Measurements from ENCODE around the gene MYO5B. TPM values are rescaled to one million over a fixed set of nuclear protein-coding genes. Genes with fewer than 3 reads are reported as not detected.

Gene MYO5B
- total and polyA plus RNA-seq, 2 of the 4 experiments (the other 2 are of a cell fraction): 0.24 to 0.54 TPM

- intact Hi-C loops (cut with micrococcal nuclease): no loop called here
- DNase-seq (no peak), ATAC-seq (ENCODE audit: low read depth) (no peak)
- H3K27ac ChIP-seq (ENCODE audit: insufficient read depth, low read length): no peak overlapping the region
- H3K36me3 ChIP-seq (ENCODE audit: control insufficient read depth, insufficient read depth, low read length): no peaks in the 10 kb centered on the region
- no peak overlapping the region for H3K56ac ChIP-seq (ENCODE audit: extremely low read depth, insufficient read depth, low read length)
- no peak overlapping the region for H2AK9ac ChIP-seq (replicated peaks; ENCODE audit: low read depth, low read length, poor library complexity)
- POLR2A ChIA-PET (ENCODE audit: unreplicated experiment): no interaction called here
- no CpG with 5 or more reads among the region's 4 CpGs for WGBS, 2 experiments (ENCODE audit: extremely low coverage in 2 of 2, insufficient read length in 1 of 2)
- no peak overlapping the region for H3K4ac ChIP-seq (ENCODE audit: low read depth, low read length)
- no peaks in the 10 kb centered on the region for H3K27me3 ChIP-seq (ENCODE audit: control insufficient read depth, insufficient read depth, low read length)
- H3K4me3 ChIP-seq (ENCODE audit: insufficient read depth, low read depth, low read length): no peak overlapping the region
- in situ Hi-C loops (cut with MboI; ENCODE audit: low sequenced_read_pairs): no loop called here
- no peak overlapping the region for H2BK15ac ChIP-seq (ENCODE audit: low read depth, low read length)
- no TSS peak for BruUV-seq (replicated peaks)
- no peak overlapping the region for H2AK5ac ChIP-seq (ENCODE audit: low read depth, low read length)
- CTCF ChIA-PET: no interaction called here
- H2BK20ac ChIP-seq (ENCODE audit: low read depth, low read length): no peak overlapping the region
- no peaks in the 10 kb centered on the region for H4K20me1 ChIP-seq (ENCODE audit: insufficient read depth, low read length)
- H3K18ac ChIP-seq (ENCODE audit: low read depth, low read length): no peak overlapping the region
- no peak overlapping the region for H3K9ac ChIP-seq (ENCODE audit: low read depth, low read length)
- H3K4me2 ChIP-seq (ENCODE audit: low read depth, low read length): no peak overlapping the region
- dilution Hi-C loops (cut with HindIII; ENCODE audit: low sequenced_read_pairs, unreplicated experiment): no loop called here
- no peak overlapping the region for H4K5ac ChIP-seq (ENCODE audit: low read depth, low read length)
- H2BK5ac ChIP-seq (ENCODE audit: low read depth, low read length, poor library complexity, severe bottlenecking): no peak overlapping the region
- H2AFZ ChIP-seq (replicated peaks; ENCODE audit: low read length, poor library complexity): no peak overlapping the region
- no peak overlapping the region for H3K14ac ChIP-seq (replicated peaks; ENCODE audit: low read depth, low read length)
- no peak overlapping the region for H4K8ac ChIP-seq (ENCODE audit: low read depth in 2 of 2, low read length in 2 of 2)
- no peak overlapping the region for H3K23ac ChIP-seq (ENCODE audit: low read depth, low read length)
- H4K91ac ChIP-seq (ENCODE audit: insufficient read depth, low read depth, low read length): no peak overlapping the region
- no peaks in the 10 kb centered on the region for H3K9me3 ChIP-seq (ENCODE audit: control insufficient read depth, insufficient read depth, low read length)
- TF ChIP-seq CHD1 (IDR thresholded peaks at IDR 0.05; ENCODE audit: low read depth, low read length) (no peak), MAZ (IDR thresholded peaks at IDR 0.05; ENCODE audit: borderline replicate concordance, low read depth, low read length) (no peak), CEBPB (IDR thresholded peaks at IDR 0.05; ENCODE audit: low read depth, low read length) (no peak), RAD21 (IDR thresholded peaks at IDR 0.05; ENCODE audit: low read length) (no peak), POLR2A (IDR thresholded peaks at IDR 0.05; ENCODE audit: low read depth, low read length) (no peak), RCOR1 (IDR thresholded peaks at IDR 0.05; ENCODE audit: insufficient replicate concordance, low read length) (no peak), FOS (IDR thresholded peaks at IDR 0.05; ENCODE audit: low read depth, low read length) (no peak), ELK1 (IDR thresholded peaks at IDR 0.05; ENCODE audit: borderline replicate concordance, low read depth, low read length) (no peak), BHLHE40 (IDR thresholded peaks at IDR 0.05; ENCODE audit: low read depth, low read length) (no peak), USF2 (IDR thresholded peaks at IDR 0.05; ENCODE audit: low read depth, low read length) (no peak), CTCF (conservative IDR thresholded peaks at IDR 0.05; ENCODE audit: low read depth, low read length) (no peak), NFE2L2 (IDR thresholded peaks at IDR 0.05; ENCODE audit: low read depth, low read length) (no peak), SMC3 (IDR thresholded peaks at IDR 0.05; ENCODE audit: low read depth, low read length) (no peak), MXI1 (IDR thresholded peaks at IDR 0.05; ENCODE audit: borderline replicate concordance, low read depth, low read length) (no peak), MAFK (IDR thresholded peaks at IDR 0.05; ENCODE audit: low read depth, low read length) (no peak), RFX5 (IDR thresholded peaks at IDR 0.05; ENCODE audit: low read depth, low read length) (no peak)
- no peaks in the 10 kb centered on the region for H3K79me1 ChIP-seq (ENCODE audit: low read depth in 1 of 2, low read length in 2 of 2)
- H3K4me1 ChIP-seq (ENCODE audit: control insufficient read depth, insufficient read depth, low read length): no peaks in the 10 kb centered on the region
- no peaks in the 10 kb centered on the region for H3K9me1 ChIP-seq (ENCODE audit: insufficient read depth, low read length)
- H2BK120ac ChIP-seq (ENCODE audit: low read depth, low read length): no peak overlapping the region
Measured at GRCh38 chr18:50065527-50065926, 129.4 kb downstream of the MYO5B start.

Measured in IMR-90 (cell line).